HT-29 (cell line): ENCODE measurements around the gene DDX19B. TPM values are rescaled to one million over a fixed set of nuclear protein-coding genes. Genes with fewer than 3 reads are reported as not detected.
"Not testable (repeated sequence)": the region's sequence is repeated elsewhere in the genome, so short reads cannot be mapped to it uniquely, and the experiment has no call there.

Experiments used
- DNase-seq: peaks from one replicate; pipeline ENCODE4 v3.0.0-alpha.2; 2015; ENCODE audit warnings: low spot score
- total RNA-seq: library from RNA; depleted of rRNA; stranded (reverse); fragments of >200 nt; shearing (Covaris generic); gene quantifications from 2 replicates; pipeline ENCODE4 v1.2.3, GENCODE V29; 2014

The DDX19B gene
- total RNA-seq, 1 experiment from 2014 or later: 42.8 TPM

GRCh38 chr16:70287304-70287971 lies 11.5 kb upstream of the DDX19B start:
- not testable (repeated sequence) for DNase-seq

- peak; percentile 98 for DNase-seq
Observed at GRCh38 chr16:70289229-70290094, 9.5 kb upstream of the DDX19B start, which contains the start of gene AARS1. AARS1 (minus strand) TSS chr16:70289506; CDS start chr16:70282763, 6,743 bp downstream.

GRCh38 chr16:70290949-70291519 lies 8.0 kb upstream of the DDX19B start:
- no peak for DNase-seq

- not testable (repeated sequence) for DNase-seq
Observed at GRCh38 chr16:70292148-70292547, 6.8 kb upstream of the DDX19B start.

- DNase-seq: no peak
Observed at GRCh38 chr16:70294385-70295025, 4.5 kb upstream of the DDX19B start.

GRCh38 chr16:70295634-70296033 lies 3.4 kb upstream of the DDX19B start:
- no peak for DNase-seq

- no peak for DNase-seq
Observed at GRCh38 chr16:70301121-70301520, 2.1 kb downstream of the DDX19B start.

GRCh38 chr16:70302745-70303144 lies 3.8 kb downstream of the DDX19B start:
- no peak for DNase-seq

GRCh38 chr16:70304892-70305448 lies 6.0 kb downstream of the DDX19B start:
- DNase-seq: peak; percentile 43

- no peak for DNase-seq
Observed at GRCh38 chr16:70306880-70307279, 7.9 kb downstream of the DDX19B start.

- not testable (repeated sequence) for DNase-seq
Observed at GRCh38 chr16:70307726-70308125, 8.7 kb downstream of the DDX19B start.

GRCh38 chr16:70320121-70320520 lies 21.1 kb downstream of the DDX19B start:
- no peak for DNase-seq

- no peak for DNase-seq
Observed at GRCh38 chr16:70324998-70325747, 26.2 kb downstream of the DDX19B start.

- no peak for DNase-seq
Observed at GRCh38 chr16:70331091-70331490, 32.1 kb downstream of the DDX19B start.

- DNase-seq: no peak
Observed at GRCh38 chr16:70331588-70332358, 32.8 kb downstream of the DDX19B start.

GRCh38 chr16:70332728-70333127 lies 33.7 kb downstream of the DDX19B start:
- not testable (repeated sequence) for DNase-seq

- DNase-seq: no peak
Observed at GRCh38 chr16:70337814-70338213, 38.8 kb downstream of the DDX19B start.

- DNase-seq: no peak
Observed at GRCh38 chr16:70341600-70341999, 42.6 kb downstream of the DDX19B start.

- no peak for DNase-seq
Observed at GRCh38 chr16:70342016-70342415, 43.0 kb downstream of the DDX19B start.

GRCh38 chr16:70345840-70346239 lies 46.9 kb downstream of the DDX19B start:
- DNase-seq: no peak
